ENCODE measurements around the gene SGSM2.

SGSM2 gene

DNA sequence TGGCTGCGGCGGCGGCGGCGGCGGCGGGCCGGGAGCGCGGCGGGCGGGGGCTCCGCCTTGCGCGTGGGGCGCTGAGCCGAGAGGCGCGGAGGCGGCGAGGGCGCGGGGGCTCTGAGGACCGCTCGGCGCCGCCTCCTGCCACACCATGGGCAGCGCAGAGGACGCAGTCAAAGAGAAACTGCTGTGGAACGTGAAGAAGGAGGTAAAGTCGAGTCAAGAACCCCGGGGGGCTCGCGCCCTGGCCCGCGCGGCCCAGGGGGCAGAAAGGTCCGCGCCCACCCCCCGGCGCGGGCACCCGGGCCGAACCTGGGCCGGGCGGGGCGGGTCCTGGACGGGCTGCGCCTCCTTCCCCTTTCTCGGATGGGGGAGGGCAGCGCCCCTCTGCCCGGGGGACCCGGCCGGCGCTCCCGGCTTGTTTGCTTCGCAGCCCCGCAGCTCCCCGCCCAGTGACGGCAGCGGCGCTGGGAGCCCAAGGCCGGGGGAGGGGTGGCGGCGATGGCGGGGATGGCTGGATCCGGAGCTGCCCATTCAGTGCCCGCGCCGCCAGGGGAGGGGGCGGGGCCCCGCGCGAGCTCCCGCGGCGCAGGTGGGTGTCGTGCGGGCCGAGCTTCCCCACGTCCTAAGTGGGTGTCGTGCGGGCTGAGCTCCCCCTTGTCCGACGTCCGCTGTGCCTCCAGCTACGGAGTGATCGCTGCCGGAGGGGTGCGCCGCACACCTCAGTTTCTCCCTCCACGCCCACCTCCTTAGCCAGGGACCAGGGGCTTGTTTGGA, 428 bp downstream of the SGSM2 start:
- peak; percentile 31 for DNase-seq (ENCODE audit: low read depth)
- TF ChIP-seq, protein P1, sequence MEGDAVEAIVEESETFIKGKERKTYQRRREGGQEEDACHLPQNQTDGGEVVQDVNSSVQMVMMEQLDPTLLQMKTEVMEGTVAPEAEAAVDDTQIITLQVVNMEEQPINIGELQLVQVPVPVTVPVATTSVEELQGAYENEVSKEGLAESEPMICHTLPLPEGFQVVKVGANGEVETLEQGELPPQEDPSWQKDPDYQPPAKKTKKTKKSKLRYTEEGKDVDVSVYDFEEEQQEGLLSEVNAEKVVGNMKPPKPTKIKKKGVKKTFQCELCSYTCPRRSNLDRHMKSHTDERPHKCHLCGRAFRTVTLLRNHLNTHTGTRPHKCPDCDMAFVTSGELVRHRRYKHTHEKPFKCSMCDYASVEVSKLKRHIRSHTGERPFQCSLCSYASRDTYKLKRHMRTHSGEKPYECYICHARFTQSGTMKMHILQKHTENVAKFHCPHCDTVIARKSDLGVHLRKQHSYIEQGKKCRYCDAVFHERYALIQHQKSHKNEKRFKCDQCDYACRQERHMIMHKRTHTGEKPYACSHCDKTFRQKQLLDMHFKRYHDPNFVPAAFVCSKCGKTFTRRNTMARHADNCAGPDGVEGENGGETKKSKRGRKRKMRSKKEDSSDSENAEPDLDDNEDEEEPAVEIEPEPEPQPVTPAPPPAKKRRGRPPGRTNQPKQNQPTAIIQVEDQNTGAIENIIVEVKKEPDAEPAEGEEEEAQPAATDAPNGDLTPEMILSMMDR (conservative IDR thresholded peaks at IDR 0.05; ENCODE audit: low read depth, low read length): no peak
- H3K4me3 ChIP-seq (ENCODE audit: low read length): peak overlapping the region; percentile 97

GRCh38 chr17:2338315-2338657, 985 bp downstream of the SGSM2 start:
- TF ChIP-seq, protein P1 (conservative IDR thresholded peaks at IDR 0.05; ENCODE audit: low read depth, low read length): no peak
- H3K4me3 ChIP-seq (ENCODE audit: low read length): peak overlapping the region; percentile 97
- DNase-seq (ENCODE audit: low read depth): peak; percentile 28

DNA sequence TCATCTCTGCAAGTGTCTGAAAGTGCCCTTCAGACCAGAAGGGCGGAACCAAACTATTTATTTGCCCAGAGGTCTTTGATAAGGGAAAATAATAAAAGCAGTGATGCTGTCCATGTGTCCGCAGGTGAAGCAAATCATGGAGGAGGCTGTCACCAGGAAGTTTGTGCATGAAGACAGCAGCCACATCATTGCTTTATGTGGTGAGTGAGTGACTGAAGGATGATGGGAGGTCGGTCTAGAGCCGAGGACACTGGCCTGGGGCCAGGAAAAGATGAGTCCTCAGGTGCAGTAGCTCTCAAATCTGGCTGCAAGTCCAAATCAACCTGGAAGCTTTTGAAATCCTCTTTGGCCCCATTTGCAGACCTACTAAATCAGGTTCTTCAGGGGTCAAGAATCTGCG, 6.1 kb downstream of the SGSM2 start:
- no peak for DNase-seq (ENCODE audit: low read depth)
- TF ChIP-seq, protein P1 (conservative IDR thresholded peaks at IDR 0.05; ENCODE audit: low read depth, low read length): no peak
- no peak overlapping the region for H3K4me3 ChIP-seq (ENCODE audit: low read length)

- DNase-seq (ENCODE audit: low read depth): no peak
- TF ChIP-seq, protein P1 (conservative IDR thresholded peaks at IDR 0.05; ENCODE audit: low read depth, low read length): no peak
- H3K4me3 ChIP-seq (ENCODE audit: low read length): no peak overlapping the region
Observed at GRCh38 chr17:2344528-2344927, 7.2 kb downstream of the SGSM2 start.

GRCh38 chr17:2346475-2346874, 9.2 kb downstream of the SGSM2 start:
- no peak overlapping the region for H3K4me3 ChIP-seq (ENCODE audit: low read length)
- DNase-seq (ENCODE audit: low read depth): no peak
- TF ChIP-seq, protein P1 (conservative IDR thresholded peaks at IDR 0.05; ENCODE audit: low read depth, low read length): no peak

DNA sequence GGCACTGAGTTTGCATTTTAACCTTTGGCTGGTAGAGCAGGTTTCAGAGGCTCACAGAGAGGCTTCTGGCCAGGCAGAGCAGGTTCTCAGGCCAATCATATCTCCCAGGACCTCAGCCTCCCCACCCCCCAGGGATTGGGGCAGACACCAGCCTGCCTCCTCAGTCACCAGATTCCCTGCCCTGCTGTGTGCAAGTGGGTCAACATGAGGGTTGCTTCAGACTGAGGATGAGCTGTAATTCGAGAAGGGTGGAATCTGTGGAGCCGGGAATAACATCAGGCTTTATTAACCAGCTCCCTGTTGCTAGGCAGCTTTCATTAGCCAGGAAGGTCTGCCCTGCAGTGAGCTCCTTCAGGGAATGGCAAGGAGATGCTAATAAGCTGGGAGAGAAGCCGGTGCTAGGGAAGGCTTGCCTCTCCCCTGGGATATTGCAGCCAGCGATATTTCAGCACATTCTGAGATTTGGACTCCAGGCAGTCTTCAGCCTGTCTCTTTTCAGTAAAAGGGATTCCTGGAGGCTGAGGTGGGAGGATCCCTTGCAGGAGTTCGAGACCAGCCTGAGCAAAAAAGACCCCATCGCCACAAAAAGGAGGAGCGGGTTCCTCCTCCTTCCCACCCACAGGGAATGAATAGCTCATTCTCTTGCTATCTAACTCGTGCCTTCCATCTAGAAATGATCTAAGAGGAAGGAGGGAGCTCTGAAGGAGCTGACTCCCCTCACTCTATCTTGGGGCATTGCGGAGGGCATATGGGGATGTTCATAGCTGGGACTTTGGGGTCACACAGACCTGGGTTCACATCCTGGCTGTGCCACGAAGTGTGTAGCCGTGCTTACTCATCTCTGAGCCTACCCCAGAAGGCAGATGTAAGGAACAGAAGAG, 10.7 kb downstream of the SGSM2 start:
- DNase-seq (ENCODE audit: low read depth): peak; percentile 53
- no peak overlapping the region for H3K4me3 ChIP-seq (ENCODE audit: low read length)
- TF ChIP-seq, protein P1 (conservative IDR thresholded peaks at IDR 0.05; ENCODE audit: low read depth, low read length): no peak

Measured in retinal pigment epithelial cell (primary cell).